GM18873 (cell line): ENCODE data around the gene HTR4.
"Not testable (repeated sequence)": the region's sequence is repeated elsewhere in the genome, so short reads cannot be mapped to it uniquely, and the experiment has no call there.

ENCODE experiments used
- ATAC-seq: cut with Tn5 transposase; IDR thresholded peaks from one replicate; pipeline ENCODE4 v1.9.1; 2021; ENCODE audit warnings: mild to moderate bottlenecking, moderate library complexity, moderate number of reproducible peaks; ENCODE audit not compliant: unreplicated experiment, low FRiP score

Gene HTR4

DNA sequence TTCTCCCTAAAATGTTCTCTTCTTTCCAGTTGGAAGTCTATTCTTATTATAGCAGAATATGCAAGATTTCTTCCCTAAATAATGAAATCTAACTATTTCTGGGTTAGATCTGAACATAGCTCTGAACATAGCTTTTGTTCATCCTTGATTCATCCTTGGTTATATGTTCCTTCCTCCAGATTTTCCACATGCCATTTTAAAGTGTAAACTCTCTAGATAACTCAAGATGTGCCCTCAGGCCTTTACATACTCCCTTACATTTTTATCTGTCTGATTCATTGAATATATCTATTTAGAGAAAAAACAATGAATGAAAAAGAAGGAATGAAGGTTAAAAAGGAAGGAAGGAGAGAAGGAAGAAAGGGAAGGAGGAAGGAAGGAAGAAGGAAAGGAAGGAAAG, 169.7 kb downstream of the HTR4 start:
- ATAC-seq, result no peak

- no peak for ATAC-seq
These were observed 170.6 kb downstream of the HTR4 start for GRCh38 chr5:148483750-148484149.

- ATAC-seq, result no peak
These were observed 171.4 kb downstream of the HTR4 start for GRCh38 chr5:148482697-148483462.

DNA sequence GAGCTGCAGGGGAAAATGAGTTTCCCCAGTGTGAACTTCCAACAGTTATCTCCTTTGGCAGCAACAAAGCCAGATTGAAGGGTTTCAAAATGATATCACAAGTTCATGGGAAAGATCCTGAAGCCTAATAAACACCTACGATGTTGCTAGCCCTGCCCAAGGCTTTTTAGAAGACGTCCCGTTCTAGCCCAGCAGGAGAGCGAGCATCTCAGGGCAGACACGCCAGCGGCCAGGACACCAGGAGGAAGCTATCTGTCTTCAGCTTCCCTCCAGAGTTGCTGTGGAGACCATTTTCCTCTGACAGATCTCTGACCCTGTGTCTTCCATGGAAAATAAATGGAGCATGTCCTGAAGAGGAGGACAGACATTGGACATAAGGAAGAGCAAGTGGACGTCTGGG, 172.1 kb downstream of the HTR4 start:
- ATAC-seq, result no peak

- ATAC-seq, result no peak
These were observed 176.9 kb downstream of the HTR4 start for GRCh38 chr5:148477429-148477828.

- no peak for ATAC-seq
These were observed 178.0 kb downstream of the HTR4 start for GRCh38 chr5:148476302-148476701.

GRCh38 chr5:148474025-148474511, 180.3 kb downstream of the HTR4 start:
- ATAC-seq, result no peak

DNA sequence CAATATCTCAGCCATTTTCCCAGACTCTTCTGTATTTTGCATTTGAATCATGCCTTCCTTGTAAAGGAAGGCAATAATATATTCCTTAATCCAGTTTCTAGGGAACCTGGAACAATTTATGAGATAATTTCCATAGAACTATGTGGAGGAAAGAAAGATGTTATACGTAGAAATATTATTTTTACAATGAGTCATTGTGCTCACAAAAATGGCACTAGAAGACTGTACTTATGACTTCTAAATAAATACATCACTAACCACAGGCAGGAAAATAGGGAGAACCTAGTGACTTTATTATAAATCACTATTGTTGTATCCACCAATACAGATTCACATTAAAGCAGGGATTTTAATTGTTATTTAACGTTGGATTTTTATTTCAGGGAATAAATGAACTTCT, 182.9 kb downstream of the HTR4 start:
- no peak for ATAC-seq

DNA sequence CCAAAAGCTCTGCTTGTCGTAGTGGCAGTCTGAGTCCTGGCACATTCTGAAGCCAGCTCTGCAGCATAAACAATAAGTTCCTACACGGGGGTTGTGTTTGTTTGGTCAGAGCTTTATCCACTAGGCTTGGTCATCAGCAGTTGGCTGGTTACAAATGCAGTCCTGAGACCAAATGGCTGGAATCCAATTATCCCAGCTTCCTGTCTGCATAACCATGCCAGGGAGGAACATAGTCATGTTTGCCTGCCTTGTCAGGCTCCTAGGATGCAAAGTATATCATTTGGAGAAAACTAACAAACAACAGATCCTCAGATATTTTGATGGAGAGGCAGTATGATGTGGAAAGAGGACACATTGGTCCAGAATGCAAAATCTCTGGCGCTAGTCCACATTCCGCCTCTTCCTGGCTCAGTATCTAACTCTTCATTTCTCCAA, 184.8 kb downstream of the HTR4 start:
- ATAC-seq, result no peak

DNA sequence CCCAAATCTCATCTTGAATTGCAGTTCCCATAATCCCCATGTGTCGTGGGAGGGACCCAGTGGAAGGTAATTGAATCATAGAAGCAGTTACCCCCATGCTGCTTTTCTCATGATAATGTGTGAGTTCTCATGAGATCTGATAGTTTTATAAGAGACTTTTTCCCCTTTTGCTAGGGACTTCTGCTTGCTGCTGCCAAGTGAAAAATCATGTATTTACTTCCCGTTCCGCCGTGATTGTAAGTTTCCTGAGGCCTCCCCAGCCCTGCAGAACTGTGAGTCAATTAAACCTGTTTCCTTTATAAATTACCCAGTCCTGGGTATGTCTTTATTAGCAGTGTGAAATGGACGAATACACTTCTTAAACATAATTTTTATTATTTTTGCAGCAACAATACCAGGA, 185.6 kb downstream of the HTR4 start:
- ATAC-seq, result not testable (repeated sequence)

- ATAC-seq, result no peak
These were observed 186.4 kb downstream of the HTR4 start for GRCh38 chr5:148467958-148468357.

DNA sequence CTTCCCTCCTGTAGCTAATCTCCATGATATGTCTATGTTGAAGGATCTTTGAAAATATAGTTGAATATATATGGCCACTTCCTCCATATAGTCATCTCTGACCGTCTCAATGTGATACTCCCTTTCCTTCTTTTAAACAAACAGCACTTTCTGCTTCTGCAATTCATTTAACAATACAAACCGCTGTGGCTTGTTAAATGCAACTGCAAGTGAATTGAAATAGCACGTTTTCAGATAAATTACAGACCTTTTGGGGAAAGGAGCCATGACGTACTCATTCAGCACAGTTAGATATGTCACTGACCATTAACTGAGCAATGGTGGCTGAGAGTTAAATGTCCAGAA, 188.1 kb downstream of the HTR4 start:
- no peak for ATAC-seq

DNA sequence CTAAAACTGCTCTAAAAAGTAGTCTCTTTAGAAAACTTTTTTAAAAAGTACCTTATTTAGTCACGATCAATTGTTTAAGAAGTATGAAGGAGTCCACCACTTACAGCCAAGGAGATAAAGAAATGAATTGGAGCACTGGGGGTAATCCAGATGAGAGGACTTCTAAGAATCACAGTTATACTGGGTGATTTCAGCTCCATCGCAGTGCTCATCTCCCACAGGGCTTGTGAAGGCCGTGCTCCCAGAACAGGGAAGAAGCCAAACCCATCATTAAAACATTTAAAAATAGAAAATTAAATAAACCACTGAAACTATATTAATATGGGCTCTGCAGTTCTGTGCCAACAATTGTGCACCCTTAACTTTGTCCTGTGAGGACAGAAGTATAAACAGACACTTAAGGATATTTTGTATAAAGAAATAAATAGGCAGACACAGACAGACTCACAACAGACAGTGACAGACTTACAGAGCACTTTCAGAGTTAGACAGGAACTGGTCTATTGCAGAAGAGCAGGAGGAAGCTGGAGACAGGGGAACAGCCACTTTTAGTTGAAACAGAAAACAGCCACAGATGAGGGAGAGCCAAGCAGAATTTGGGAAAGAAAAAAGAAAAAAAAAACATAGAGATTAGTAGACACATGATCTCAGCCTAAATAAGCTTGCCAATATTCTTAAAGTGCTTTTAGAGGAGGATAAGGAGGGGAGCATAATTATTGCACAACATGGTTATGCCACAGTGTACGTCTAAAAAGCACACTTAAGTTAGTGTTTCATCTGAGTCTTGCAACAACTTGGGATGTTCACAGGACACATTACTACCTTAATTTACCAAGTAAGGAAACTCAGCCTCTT, 188.7 kb downstream of the HTR4 start:
- ATAC-seq, result no peak

DNA sequence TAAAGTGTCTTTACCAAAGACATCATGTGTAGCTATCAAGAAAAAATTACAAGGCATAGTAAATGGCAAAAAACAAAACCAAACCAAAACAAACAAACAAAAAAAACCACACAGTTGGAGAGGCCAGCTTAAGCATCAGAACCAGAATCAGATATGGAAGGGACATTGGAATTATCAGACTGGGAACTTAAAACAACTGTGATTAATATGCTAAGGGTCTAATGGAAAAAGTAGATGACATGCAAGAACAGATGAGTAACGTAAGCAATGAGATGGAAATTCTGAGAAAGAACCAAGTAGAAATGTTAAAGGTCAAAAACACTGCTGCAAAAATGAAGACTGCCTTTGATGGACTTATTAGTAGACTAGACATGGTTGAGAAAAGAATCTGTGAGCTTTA, 194.7 kb downstream of the HTR4 start:
- no peak for ATAC-seq

DNA sequence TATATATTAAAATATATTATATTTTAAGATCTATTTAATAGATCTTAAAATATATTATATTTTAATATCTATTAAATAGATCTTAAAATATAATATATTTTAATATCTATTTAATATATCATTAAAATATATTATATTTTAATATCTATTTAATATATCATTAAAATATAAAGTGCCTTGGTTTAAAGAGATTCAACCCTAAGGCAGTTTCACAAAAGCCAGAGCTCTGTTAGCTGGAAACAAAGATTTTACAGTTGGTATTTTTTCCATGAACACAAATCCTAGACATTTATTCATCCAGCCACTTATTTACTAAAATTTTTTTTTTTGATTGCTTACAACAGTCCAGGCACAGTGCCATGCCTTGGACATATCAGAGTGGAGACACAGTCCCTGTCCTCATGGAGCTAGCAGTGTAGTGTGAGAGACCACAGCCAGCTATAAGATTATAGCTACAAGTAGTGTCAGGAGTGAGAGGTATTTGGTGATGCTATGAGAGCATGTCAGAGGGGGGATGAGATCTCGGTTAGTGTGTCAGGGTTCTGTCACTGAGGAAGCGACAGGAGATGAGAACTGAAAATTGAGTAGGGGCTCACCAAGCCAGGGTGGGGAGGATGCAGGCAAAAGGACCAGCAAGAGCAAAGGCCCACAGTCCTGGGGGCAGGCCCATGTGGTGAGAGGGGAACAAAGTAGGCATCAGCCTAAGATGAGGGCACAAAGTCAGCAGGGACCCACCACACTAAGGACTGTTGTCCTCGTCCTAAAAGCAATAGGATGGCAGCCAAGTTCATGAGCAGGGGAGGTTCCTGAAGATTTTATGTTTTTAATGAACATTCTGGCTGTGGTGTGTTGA, 196.1 kb downstream of the HTR4 start:
- no peak for ATAC-seq

GRCh38 chr5:148457183-148457620, 197.1 kb downstream of the HTR4 start:
- ATAC-seq, result no peak

DNA sequence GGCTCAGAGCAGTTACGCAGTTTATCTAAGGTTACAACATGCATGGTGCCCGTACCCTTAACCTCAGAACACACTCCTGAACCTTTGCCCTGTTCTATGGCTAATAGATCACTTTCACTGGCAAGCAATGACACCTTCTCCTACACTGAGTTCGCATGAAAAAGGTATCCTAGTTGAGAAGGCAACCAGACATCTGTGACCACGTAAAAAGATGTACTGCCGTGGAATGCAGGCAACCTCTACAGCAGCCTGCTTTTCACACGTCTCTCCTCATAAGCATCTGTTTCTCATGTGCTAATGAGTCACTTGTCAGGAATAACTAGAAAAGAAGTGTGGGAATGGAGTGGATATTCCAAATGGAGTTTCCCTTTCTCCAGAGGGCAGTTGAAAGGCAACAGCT, 199.1 kb downstream of the HTR4 start:
- ATAC-seq, result no peak

DNA sequence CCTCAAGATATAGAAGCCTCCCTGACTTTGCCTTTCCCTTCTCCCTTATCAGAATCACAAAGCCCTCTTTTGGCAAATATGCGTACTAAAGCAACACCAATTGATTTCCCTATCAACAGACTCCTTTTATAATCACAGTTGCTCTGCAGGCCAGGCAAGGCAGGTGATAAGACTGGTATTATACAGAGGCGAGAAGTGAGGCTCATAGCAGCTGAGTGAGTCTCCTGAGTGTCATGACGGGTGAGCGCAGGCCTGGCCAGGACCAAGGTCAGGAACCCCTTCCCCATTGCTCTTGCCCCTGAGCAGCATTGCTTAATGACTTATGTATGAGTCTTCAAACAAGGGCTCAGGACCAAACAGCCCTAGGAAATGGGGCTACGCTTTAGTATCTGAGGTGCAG, 199.8 kb downstream of the HTR4 start:
- ATAC-seq, result no peak

GRCh38 chr5:148452499-148453193, 201.7 kb downstream of the HTR4 start:
- no peak for ATAC-seq

- ATAC-seq, result no peak
These were observed 207.7 kb downstream of the HTR4 start for GRCh38 chr5:148446611-148447010.
